H1 (cell line): ENCODE data around the gene TRAPPC12. TPM values are rescaled to one million over a fixed set of nuclear protein-coding genes. Genes with fewer than 3 reads are reported as not detected.

Experiments used
- CTCF ChIA-PET: fragments of 300-600 bp; sonication (Branson Sonifier 250); formaldehyde crosslinking; loops from one replicate; lab custom pipeline; 2021; ENCODE audit not compliant: partially characterized antibody; lab: Charles Lee
- POLR2A ChIA-PET: fragments of 300-600 bp; sonication (Branson Sonifier 250); formaldehyde crosslinking; loops from one replicate; lab custom pipeline; 2021; ENCODE audit warnings: inconsistent platforms; ENCODE audit not compliant: partially characterized antibody; lab: Charles Lee
- DNase-seq, 2 experiments: peaks; one replicate each; pipeline versions ENCODE4 v3.0.0 to v3.0.0-alpha.2; 2010 to 2022; ENCODE audit warnings: low spot score in 2 of 2, low read depth in 1 of 2, mixed read lengths in 1 of 2
- FAIRE-seq: peaks from 2 replicates; lab custom pipeline; 2011; peaks lifted over from hg19 to GRCh38; lab: Jason Lieb, UNC
- H2AFZ ChIP-seq: 2 replicates; pipeline ENCODE4 v1.8.1; 2012; ENCODE audit warnings: low read length, inconsistent platforms
- H2AK5ac ChIP-seq: 2 replicates; pipeline ENCODE4 v1.6.1; 2013; ENCODE audit warnings: low read depth, low read length
- H2BK120ac ChIP-seq: replicated peaks from 2 replicates; pipeline ENCODE3; 2013; ENCODE audit warnings: low read depth, low read length, inconsistent platforms
- H2BK12ac ChIP-seq: 2 replicates; pipeline ENCODE4 v1.6.1; 2013; ENCODE audit warnings: low read depth, low read length
- H2BK15ac ChIP-seq: 2 replicates; pipeline ENCODE4 v1.6.1; 2013; ENCODE audit warnings: low read length
- H2BK20ac ChIP-seq: 2 replicates; pipeline ENCODE4 v1.6.1; 2013; ENCODE audit warnings: low read length
- H2BK5ac ChIP-seq: 2 replicates; pipeline ENCODE4 v1.6.1; 2013; ENCODE audit warnings: low read depth, low read length
- H3K14ac ChIP-seq: 2 replicates; pipeline ENCODE4 v1.6.1; 2013; ENCODE audit warnings: inconsistent platforms; ENCODE audit not compliant: insufficient read length
- H3K18ac ChIP-seq: 2 replicates; pipeline ENCODE4 v1.6.1; 2013; ENCODE audit warnings: low read length; ENCODE audit errors: extremely low read depth
- H3K23ac ChIP-seq: 2 replicates; pipeline ENCODE4 v1.6.1; 2013; ENCODE audit warnings: inconsistent platforms; ENCODE audit not compliant: insufficient read length
- H3K23me2 ChIP-seq: 2 replicates; pipeline ENCODE4 v1.6.1; 2013; ENCODE audit warnings: low read depth, low read length
- H3K27ac ChIP-seq: 2 replicates; pipeline ENCODE4 v1.6.1; 2011; ENCODE audit warnings: low read depth, low read length, inconsistent platforms
- H3K27me3 ChIP-seq, 4 experiments: replicated peaks in 1 of 4; 1 replicate in 1 of 4; 2 replicates in 3 of 4; pipeline versions ENCODE4 v1.6.1 to v1.8.1; 2011 to 2013; ENCODE audit warnings: low read length in 3 of 4, mild to moderate bottlenecking in 3 of 4, inconsistent platforms in 2 of 4, mixed read lengths in 2 of 4, moderate library complexity in 1 of 4; ENCODE audit not compliant: control insufficient read depth in 3 of 4, insufficient read depth in 3 of 4; ENCODE audit errors: extremely low read depth in 1 of 4
- H3K36me3 ChIP-seq, 4 experiments: 2 replicates each; pipeline versions ENCODE4 v1.6.1 to v1.8.1; 2011 to 2013; ENCODE audit warnings: mild to moderate bottlenecking in 4 of 4, low read length in 3 of 4, moderate library complexity in 2 of 4, control low read depth in 1 of 4, inconsistent platforms in 1 of 4; ENCODE audit not compliant: insufficient read depth in 4 of 4, control insufficient read depth in 2 of 4
- H3K4ac ChIP-seq: replicated peaks from 2 replicates; pipeline ENCODE3; 2013; ENCODE audit warnings: low read length, low read depth, mixed read lengths, inconsistent platforms; ENCODE audit not compliant: insufficient read length
- H3K4me1 ChIP-seq, 4 experiments: replicated peaks in 1 of 4; 1 replicate in 1 of 4; 2 replicates in 3 of 4; pipeline versions ENCODE4 v1.6.1 to v1.8.1; 2011 to 2013; ENCODE audit warnings: low read length in 3 of 4, inconsistent platforms in 2 of 4, mixed read lengths in 1 of 4; ENCODE audit not compliant: insufficient read depth in 4 of 4, control insufficient read depth in 3 of 4
- H3K4me2 ChIP-seq, 2 experiments: 2 replicates each; pipeline versions ENCODE4 v1.6.1 to v1.8.1; 2011 to 2013; ENCODE audit warnings: low read depth in 2 of 2, low read length in 2 of 2, control low read depth in 1 of 2, inconsistent platforms in 1 of 2, mild to moderate bottlenecking in 1 of 2; ENCODE audit not compliant: insufficient read depth in 1 of 2
- H3K4me3 ChIP-seq, 4 experiments: fragments of 200-600, 300-600 bp in 1 of 4; sonication (generic), shearing (Covaris generic), sonication (Bioruptor Twin) in 1 of 4; 2 replicates each; pipeline versions ENCODE4 v1.5.1 to v1.8.1; 2011 to 2016; ENCODE audit warnings: low read length in 4 of 4, low read depth in 3 of 4, control low read depth in 2 of 4, inconsistent platforms in 2 of 4, mild to moderate bottlenecking in 2 of 4, mixed read lengths in 1 of 4, moderate library complexity in 1 of 4; ENCODE audit not compliant: insufficient read depth in 2 of 4; ENCODE audit errors: extremely low read depth in 1 of 4
- H3K56ac ChIP-seq: replicated peaks from 2 replicates; pipeline ENCODE3; 2013; ENCODE audit warnings: low read depth, mild to moderate bottlenecking, mixed read lengths, low read length, inconsistent platforms; ENCODE audit not compliant: insufficient read length
- H3K79me1 ChIP-seq: 2 replicates; pipeline ENCODE4 v1.6.1; 2013; ENCODE audit warnings: low read depth, low read length, control low read depth
- H3K79me2 ChIP-seq, 2 experiments: 2 replicates each; pipeline versions ENCODE4 v1.6.1 to v1.8.1; 2012 to 2013; ENCODE audit warnings: low read length in 2 of 2, mild to moderate bottlenecking in 2 of 2, inconsistent platforms in 1 of 2; ENCODE audit not compliant: insufficient read depth in 2 of 2, control insufficient read depth in 1 of 2
- H3K9ac ChIP-seq, 4 experiments: replicated peaks in 1 of 4; 1 replicate in 1 of 4; 2 replicates in 3 of 4; pipeline versions ENCODE4 v1.6.1 to v1.8.1; 2011 to 2013; ENCODE audit warnings: low read depth in 3 of 4, low read length in 3 of 4, control low read depth in 2 of 4, mild to moderate bottlenecking in 2 of 4, moderate library complexity in 2 of 4, inconsistent platforms in 1 of 4; ENCODE audit errors: extremely low read depth in 1 of 4
- H3K9me3 ChIP-seq, 2 experiments: 2 replicates each; pipeline versions ENCODE4 v1.6.1 to v1.8.1; 2012 to 2013; ENCODE audit warnings: mild to moderate bottlenecking in 2 of 2, moderate library complexity in 2 of 2, control low read depth in 1 of 2, inconsistent platforms in 1 of 2, low read depth in 1 of 2, low read length in 1 of 2, mixed read lengths in 1 of 2; ENCODE audit not compliant: insufficient read depth in 2 of 2
- H4K20me1 ChIP-seq, 2 experiments: replicated peaks in 1 of 2; 2 replicates each; pipeline versions ENCODE3 to v1.8.1; 2011 to 2013; ENCODE audit warnings: inconsistent platforms in 2 of 2, low read length in 2 of 2, mild to moderate bottlenecking in 1 of 2; ENCODE audit not compliant: insufficient read depth in 2 of 2, control insufficient read depth in 1 of 2
- H4K5ac ChIP-seq: 2 replicates; pipeline ENCODE4 v1.6.1; 2013; ENCODE audit warnings: low read length, low read depth, mixed read lengths, inconsistent platforms; ENCODE audit not compliant: insufficient read length
- H4K8ac ChIP-seq: 2 replicates; pipeline ENCODE4 v1.8.0; 2013; ENCODE audit warnings: mild to moderate bottlenecking, moderate library complexity, low read length, inconsistent platforms; ENCODE audit not compliant: insufficient read depth; ENCODE audit errors: extremely low read depth
- H4K91ac ChIP-seq: replicated peaks from 2 replicates; pipeline ENCODE3; 2013; ENCODE audit warnings: low read length, mixed read lengths, inconsistent platforms; ENCODE audit not compliant: insufficient read length
- BACH1 ChIP-seq: IDR thresholded peaks from 2 replicates; pipeline ENCODE4 v1.6.1; 2012; ENCODE audit warnings: low read length, improper control_type of control experiment
- CBX5 ChIP-seq: fragments of 300-800, 300-1000 bp; sonication (generic); IDR thresholded peaks from 2 replicates; pipeline ENCODE4 v1.7.1; 2016; ENCODE audit warnings: antibody characterized with exemption, low read length, low read depth
- CBX8 ChIP-seq: fragments of 300-800, 300-1000 bp; sonication (generic); IDR thresholded peaks from 2 replicates; pipeline ENCODE4 v1.7.1; 2016; ENCODE audit warnings: low read depth, low read length, borderline replicate concordance
- CEBPB ChIP-seq: IDR thresholded peaks from 2 replicates; pipeline ENCODE4 v1.6.1; 2012; ENCODE audit warnings: low read depth, low read length
- CHD1 ChIP-seq: IDR thresholded peaks from 2 replicates; pipeline ENCODE4 v1.6.1; 2012; ENCODE audit warnings: low read depth, low read length, improper control_type of control experiment
- CHD2 ChIP-seq: IDR thresholded peaks from 2 replicates; pipeline ENCODE4 v1.6.1; 2012; ENCODE audit warnings: low read length, improper control_type of control experiment
- EZH2 ChIP-seq: fragments of 200-600 bp; sonication (generic); IDR thresholded peaks from 2 replicates; pipeline ENCODE4 v1.7.1; 2012; ENCODE audit warnings: low read depth, mild to moderate bottlenecking, moderate library complexity, low read length, inconsistent platforms; ENCODE audit not compliant: severe bottlenecking
- POU5F1 ChIP-seq: IDR thresholded peaks from 2 replicates; pipeline ENCODE4 v1.6.1; 2011; ENCODE audit warnings: low read depth, mild to moderate bottlenecking, low read length, moderate library complexity
- RFX5 ChIP-seq: IDR thresholded peaks from 2 replicates; pipeline ENCODE4 v1.6.1; 2011; ENCODE audit warnings: low read depth, low read length, improper control_type of control experiment, borderline replicate concordance
- SIN3A ChIP-seq, 2 experiments: IDR thresholded peaks in 1 of 2; conservative IDR thresholded peaks in 1 of 2; 2 replicates each; pipeline ENCODE4 v1.6.1; 2011 to 2012; ENCODE audit warnings: low read length in 2 of 2, improper control_type of control experiment in 1 of 2, low read depth in 1 of 2, mild to moderate bottlenecking in 1 of 2
- SIX5 ChIP-seq: IDR thresholded peaks from 2 replicates; pipeline ENCODE4 v1.6.1; 2011; ENCODE audit warnings: mild to moderate bottlenecking, low read depth, low read length
- SP4 ChIP-seq: IDR thresholded peaks from 2 replicates; pipeline ENCODE4 v1.6.1; 2012; ENCODE audit warnings: low read length, inconsistent platforms
- TAF7 ChIP-seq: optimal IDR thresholded peaks from 2 replicates; pipeline ENCODE3; 2011; ENCODE audit warnings: low read depth, mild to moderate bottlenecking, inconsistent platforms, low read length, moderate library complexity, borderline replicate concordance
- WGBS, 2 experiments: shearing (Covaris generic) in 1 of 2; methylation state at CpG; one replicate each; pipeline versions ENCODE4 v1.1.6 to v1.1.7; 2013 to 2015; ENCODE audit warnings: low lambda C conversion rate in 2 of 2, mixed read lengths in 2 of 2, inconsistent platforms in 1 of 2, low coverage in 1 of 2, missing lambda C conversion rate in 1 of 2; ENCODE audit not compliant: insufficient replicate concordance in 2 of 2, insufficient coverage in 1 of 2, insufficient read length in 1 of 2; ENCODE audit errors: extremely low coverage in 1 of 2, missing lambda C conversion rate in 1 of 2; 5-methylcytosine and 5-hydroxymethylcytosine counted together
- polyA plus RNA-seq, 7 experiments: library from polyadenylated mRNA; depleted of rRNA in 3 of 7; stranded (reverse) in 5 of 7; unstranded in 2 of 7; fragments of >200 nt in 5 of 7; fragments of 200-250 nt in 2 of 7; gene quantifications; 1 replicate in 5 of 7; 2 replicates in 1 of 7; 4 replicates in 1 of 7; pipeline versions ENCODE4 v1.2.1 to v1.2.3, GENCODE V29; 2011 to 2013; ENCODE audit warnings: missing spikeins in 2 of 7, mixed read lengths in 2 of 7
- total RNA-seq: library from RNA; stranded (reverse); fragmentation: NEBNext Ultra II Directional; extraction: Animal tissue kit (Norgen Biotek cat#: 25700); gene quantifications from 2 replicates; pipeline ENCODE4 v1.2.1, GENCODE V29; 2021

TRAPPC12 gene
- total and polyA plus RNA-seq, 2 of the 8 experiments (the other 6 are each of a cell fraction or from before 2014, with no cell fraction given), result 35.0 to 67.3 TPM

DNA sequence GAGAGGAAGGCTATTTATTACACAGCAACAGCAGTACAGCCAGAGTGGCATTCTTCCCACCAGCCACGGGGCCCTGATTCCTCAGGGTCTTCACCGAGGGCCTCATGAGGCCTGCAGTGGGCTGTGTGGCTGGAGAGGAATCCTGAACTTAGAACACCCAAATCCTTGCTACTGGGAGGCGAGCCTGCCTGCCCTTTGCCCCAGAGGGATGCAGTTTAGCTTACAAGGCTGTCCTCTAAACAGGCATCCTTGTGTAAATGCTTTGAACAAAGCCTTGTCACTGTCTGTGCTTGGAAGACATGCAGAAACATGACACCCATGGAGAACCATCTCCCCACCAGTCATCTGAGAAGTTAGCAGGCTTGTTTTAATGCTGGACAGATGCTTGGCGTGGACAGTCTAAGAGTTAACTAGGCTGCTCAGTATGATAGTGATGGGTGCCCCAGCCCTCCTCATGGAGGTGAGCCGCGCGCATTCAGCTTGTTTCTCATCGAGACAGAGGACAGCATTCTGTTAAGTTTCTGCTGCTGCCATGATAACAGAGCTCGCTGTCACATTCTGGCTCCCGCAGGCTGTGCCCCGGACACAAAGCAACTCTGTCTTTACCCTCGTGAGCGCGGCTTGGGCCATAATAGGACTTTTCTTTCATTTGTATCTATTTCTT lies 97.0 kb downstream of the TRAPPC12 start:
- Histone ChIP-seq H2BK120ac (no peak overlapping the region), H3K23me2 (0 out of 2 replicates have a peak, but pooled peaks cover 2% of the 10 kb centered on the region), H4K8ac (no peak overlapping the region), H2BK12ac (no peak overlapping the region), H3K4me1 (peaks cover 0 to 2% (median 0%) of the 10 kb centered on the region in 4 experiments; a peak in 1 of 7 replicates), H3K56ac (no peak overlapping the region), H2BK20ac (no peak overlapping the region), H3K36me3 (peaks cover 0 to 22% (median 0%) of the 10 kb centered on the region in 4 experiments; a peak in 3 of 8 replicates), H3K27me3 (no peaks in the 10 kb centered on the region), H3K4me3 (no peak overlapping the region), H3K18ac (no peak overlapping the region), H4K91ac (no peak overlapping the region), H3K23ac (no peak overlapping the region), H3K4me2 (no peak overlapping the region), H3K14ac (no peak overlapping the region), H3K9me3 (no peaks in the 10 kb centered on the region), H3K9ac (no peak overlapping the region), H2BK5ac (no peak overlapping the region), H4K20me1 (peaks cover 0 to 2% of the 10 kb centered on the region in 2 experiments), H3K79me2 (no peaks in the 10 kb centered on the region), H3K4ac (no peak overlapping the region), H2AFZ (no peak overlapping the region), H2AK5ac (no peak overlapping the region), H4K5ac (no peak overlapping the region)
- no peak for FAIRE-seq
- no peak for DNase-seq
- WGBS, 2 experiments, result 95% methylated on average over 14 of the region's 14 CpGs; no CpG with 5 or more reads in 1 of the 2 experiments
- TF ChIP-seq CHD1 (no peak), SIN3A (conservative IDR thresholded peaks at IDR 0.05 in 1 of 2, IDR thresholded peaks at IDR 0.05 in 1 of 2; ENCODE audit: low read depth in 1 of 2, low read length in 2 of 2) (no peak), TAF7 (no peak), BACH1 (no peak), SP4 (no peak), CEBPB (no peak), EZH2 (no peak), CBX5 (no peak), RFX5 (no peak), POU5F1 (no peak), CHD2 (no peak), SIX5 (no peak), CBX8 (no peak)
- TF ChIP-seq, all 59 proteins: peak for 0
- Histone ChIP-seq H2BK15ac (no peak overlapping the region), H3K27ac (no peak overlapping the region), H3K79me1 (no peaks in the 10 kb centered on the region)
- CTCF ChIA-PET, result interaction anchor here (1.0 to 15.8 kb wide), 6 partner anchors 14 to 173 kb away, joined by 3 to 152 read pairs (median 4); no protein-coding TSS in a partner anchor
- POLR2A ChIA-PET, result interaction anchor here (0.5 kb wide), 1 partner anchor 51 kb away, joined by 3 read pairs; no protein-coding TSS in a partner anchor
